ENCODE measurements around the gene SLC41A3. TPM values are rescaled to one million over a fixed set of nuclear protein-coding genes. Genes with fewer than 3 reads are reported as not detected.

SLC41A3 gene
- total RNA-seq, 3 donors from 2014 or later, result 23.0 to 33.9 (median 31.2) TPM

GRCh38 chr3:126124896-126125295 is 41.0 kb upstream of the SLC41A3 start:
- DNase-seq (peak in 2 of 3 donors; percentile 5 to 10), ATAC-seq (no peak)
- no peak for TF ChIP-seq CTCF (IDR thresholded peaks at IDR 0.05)
- intact Hi-C loops (cut with DNase I, micrococcal nuclease), result no loop called here
- H3K4me1 ChIP-seq (ENCODE audit: low read depth), result no peaks in the 10 kb centered on the region
- H3K4me3 ChIP-seq, result no peak overlapping the region
- no peaks in the 10 kb centered on the region for H3K36me3 ChIP-seq (ENCODE audit: low read depth)
- no peaks in the 10 kb centered on the region for H3K9me3 ChIP-seq

- ATAC-seq, result no peak
- Histone ChIP-seq H3K4me3 (no peak overlapping the region), H3K9me3 (no peaks in the 10 kb centered on the region), H3K4me1 (ENCODE audit: low read depth) (no peaks in the 10 kb centered on the region), H3K36me3 (ENCODE audit: low read depth) (no peaks in the 10 kb centered on the region)
- intact Hi-C loops (cut with DNase I, micrococcal nuclease), result no loop called here
- no peak for TF ChIP-seq CTCF (IDR thresholded peaks at IDR 0.05)
- DNase-seq, result peak in 2 of 3 donors; percentile 22 to 25
Observed at GRCh38 chr3:126124148-126124868, 40.4 kb upstream of the SLC41A3 start.

- no peak overlapping the region for H3K4me3 ChIP-seq
- no peaks in the 10 kb centered on the region for H3K36me3 ChIP-seq (ENCODE audit: low read depth)
- H3K4me1 ChIP-seq (ENCODE audit: low read depth), result no peaks in the 10 kb centered on the region
- no peaks in the 10 kb centered on the region for H3K9me3 ChIP-seq
- DNase-seq (no peak), ATAC-seq (no peak)
- no peak for TF ChIP-seq CTCF (IDR thresholded peaks at IDR 0.05)
- intact Hi-C loops (cut with DNase I, micrococcal nuclease), result no loop called here
Observed at GRCh38 chr3:126121632-126122031, 37.7 kb upstream of the SLC41A3 start.

- no peak overlapping the region for H3K4me3 ChIP-seq
- H3K4me1 ChIP-seq (ENCODE audit: low read depth), result no peaks in the 10 kb centered on the region
- TF ChIP-seq CTCF (IDR thresholded peaks at IDR 0.05), result no peak
- intact Hi-C loops (cut with DNase I, micrococcal nuclease), result no loop called here
- DNase-seq (no peak), ATAC-seq (no peak)
- no peaks in the 10 kb centered on the region for H3K9me3 ChIP-seq
- H3K36me3 ChIP-seq (ENCODE audit: low read depth), result no peaks in the 10 kb centered on the region
Observed at GRCh38 chr3:126121074-126121473, 37.1 kb upstream of the SLC41A3 start.

GRCh38 chr3:126119976-126120375 is 36.1 kb upstream of the SLC41A3 start:
- Histone ChIP-seq H3K36me3 (ENCODE audit: low read depth) (no peaks in the 10 kb centered on the region), H3K9me3 (no peaks in the 10 kb centered on the region), H3K4me1 (ENCODE audit: low read depth) (no peaks in the 10 kb centered on the region), H3K4me3 (no peak overlapping the region)
- ATAC-seq (no peak), DNase-seq (no peak)
- TF ChIP-seq CTCF (IDR thresholded peaks at IDR 0.05), result no peak
- intact Hi-C loops (cut with DNase I, micrococcal nuclease), result no loop called here

Measured in mucosa of descending colon (tissue), 3 donors.